RWPE1 (cell line): ENCODE measurements around the gene ZNF48.
A peak's percentile ranks its signal among the peaks of the same experiment; 100 is the strongest.

ENCODE experiments used
- CTCF ChIA-PET: fragments of 350-600 bp; sonication (Branson Sonifier 250); formaldehyde crosslinking; extraction: SDS; loops from one replicate; lab custom pipeline; 2021; lab: Yijun Ruan, JAX
- POLR2A ChIA-PET: fragments of 400-600 bp; formaldehyde crosslinking; extraction: SDS; loops from one replicate; lab custom pipeline; 2020; ENCODE audit warnings: antibody characterized with exemption; ENCODE audit not compliant: low non-redundant PET; lab: Yijun Ruan, JAX
- DNase-seq: peaks from one replicate; pipeline ENCODE4 v3.0.0; 2012; ENCODE audit warnings: low spot score
- H3K27ac ChIP-seq: fragments of 450-650 bp; 2 replicates; pipeline ENCODE4 v1.5.1; 2017
- TF ChIP-seq, protein P1 (sequence below): fragments of 450-650 bp; conservative IDR thresholded peaks from 2 replicates; pipeline ENCODE4 v1.5.1; 2017; ENCODE audit warnings: low read depth, mild to moderate bottlenecking

The ZNF48 gene

DNA sequence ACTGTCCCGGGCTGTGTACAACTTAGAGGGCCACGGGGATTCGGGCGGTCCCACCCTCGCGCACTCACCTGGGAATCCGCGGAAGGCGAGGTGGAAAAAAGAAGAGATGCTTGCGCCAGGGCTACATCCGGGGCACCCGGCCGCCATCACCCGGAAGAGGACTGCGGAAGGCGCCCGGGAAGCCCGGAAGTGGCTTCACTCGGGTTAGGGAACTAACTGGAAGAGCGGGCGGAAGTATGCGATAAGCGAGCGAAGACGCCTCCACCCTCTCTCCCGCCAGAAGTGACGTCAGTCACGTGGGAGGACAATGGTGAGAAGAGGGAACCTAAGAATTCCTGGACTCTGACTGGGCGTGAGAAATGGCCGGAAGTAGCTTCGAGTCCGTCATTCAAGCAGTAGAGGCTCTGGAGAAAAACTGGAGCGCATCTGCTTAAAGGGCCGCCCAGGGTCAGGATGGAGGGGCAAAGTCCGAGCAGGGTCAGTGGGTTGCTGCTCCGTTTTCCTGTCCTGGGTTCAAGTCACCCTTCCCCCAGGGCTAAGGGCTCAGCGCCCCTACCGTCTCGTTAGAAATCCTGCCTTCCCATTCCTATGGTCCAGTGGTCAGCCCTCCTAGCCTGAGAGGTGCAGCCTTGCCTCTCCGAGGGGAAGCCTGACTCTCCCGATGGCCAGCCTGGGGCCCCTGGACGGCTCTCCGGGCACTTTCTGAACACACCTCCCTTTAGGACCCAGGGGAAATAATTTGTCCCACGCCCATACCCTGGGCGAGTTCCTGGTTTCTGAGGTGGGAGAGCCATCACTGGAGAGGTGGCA is 39.9 kb upstream of the ZNF48 start, which contains the start of gene CD2BP2:
Gene CD2BP2 (minus strand): TSS at position 165 of the 810 bp plus-strand sequence. CDS start 627 bp downstream, outside the sequence.
- peak within 1 kb of the TSS; percentile 95 for H3K27ac ChIP-seq
- ChIA-PET CTCF (interaction anchor here (0.5 to 1.3 kb wide), 3 partner anchors 10 to 282 kb away, joined by 3 to 8 read pairs (median 3); no protein-coding TSS in a partner anchor), POLR2A (interaction anchor here (0.6 to 1.3 kb wide), 2 partner anchors 11 to 20 kb away, joined by 4 read pairs; no protein-coding TSS in a partner anchor)
- DNase-seq = peak; percentile 94
- TF ChIP-seq, protein P1, sequence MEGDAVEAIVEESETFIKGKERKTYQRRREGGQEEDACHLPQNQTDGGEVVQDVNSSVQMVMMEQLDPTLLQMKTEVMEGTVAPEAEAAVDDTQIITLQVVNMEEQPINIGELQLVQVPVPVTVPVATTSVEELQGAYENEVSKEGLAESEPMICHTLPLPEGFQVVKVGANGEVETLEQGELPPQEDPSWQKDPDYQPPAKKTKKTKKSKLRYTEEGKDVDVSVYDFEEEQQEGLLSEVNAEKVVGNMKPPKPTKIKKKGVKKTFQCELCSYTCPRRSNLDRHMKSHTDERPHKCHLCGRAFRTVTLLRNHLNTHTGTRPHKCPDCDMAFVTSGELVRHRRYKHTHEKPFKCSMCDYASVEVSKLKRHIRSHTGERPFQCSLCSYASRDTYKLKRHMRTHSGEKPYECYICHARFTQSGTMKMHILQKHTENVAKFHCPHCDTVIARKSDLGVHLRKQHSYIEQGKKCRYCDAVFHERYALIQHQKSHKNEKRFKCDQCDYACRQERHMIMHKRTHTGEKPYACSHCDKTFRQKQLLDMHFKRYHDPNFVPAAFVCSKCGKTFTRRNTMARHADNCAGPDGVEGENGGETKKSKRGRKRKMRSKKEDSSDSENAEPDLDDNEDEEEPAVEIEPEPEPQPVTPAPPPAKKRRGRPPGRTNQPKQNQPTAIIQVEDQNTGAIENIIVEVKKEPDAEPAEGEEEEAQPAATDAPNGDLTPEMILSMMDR = no peak

DNA sequence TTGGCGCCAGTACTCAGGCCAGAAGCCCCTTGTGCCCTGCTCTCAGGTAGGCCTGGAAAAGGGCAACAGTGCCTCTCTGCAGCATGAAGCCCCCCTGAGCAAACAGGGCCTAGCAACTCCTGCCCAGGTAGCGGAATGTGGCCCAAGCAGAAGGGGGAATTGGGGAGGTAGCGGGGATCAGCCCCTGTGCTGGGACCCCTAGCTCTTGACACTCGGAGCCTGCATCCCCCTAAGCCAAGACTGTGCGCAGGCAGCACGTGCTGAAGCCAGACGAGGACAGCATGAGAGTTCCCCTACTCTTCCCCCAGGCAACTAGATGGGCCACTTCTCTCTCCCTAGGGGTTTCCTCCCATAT is 39.3 kb upstream of the ZNF48 start:
- POLR2A ChIA-PET = interaction anchor here (0.6 kb wide), 1 partner anchor 11 kb away, joined by 4 read pairs; no protein-coding TSS in a partner anchor
- H3K27ac ChIP-seq = peak overlapping the region; percentile 95
- CTCF ChIA-PET = interaction anchor here (0.9 kb wide), 1 partner anchor 54 kb away, joined by 6 read pairs; no protein-coding TSS in a partner anchor

GRCh38 chr16:30356401-30357084 is 38.7 kb upstream of the ZNF48 start:
- H3K27ac ChIP-seq = peak overlapping the region; percentile 95
- POLR2A ChIA-PET = no interaction called here
- TF ChIP-seq, protein P1 = no peak
- CTCF ChIA-PET = interaction anchor here (0.9 kb wide), 1 partner anchor 53 kb away, joined by 6 read pairs; no protein-coding TSS in a partner anchor
- DNase-seq = no peak

More for the DNA sequence above, 39.3 kb upstream of the ZNF48 start:
- TF ChIP-seq, protein P1 = no peak
- DNase-seq = no peak

DNA sequence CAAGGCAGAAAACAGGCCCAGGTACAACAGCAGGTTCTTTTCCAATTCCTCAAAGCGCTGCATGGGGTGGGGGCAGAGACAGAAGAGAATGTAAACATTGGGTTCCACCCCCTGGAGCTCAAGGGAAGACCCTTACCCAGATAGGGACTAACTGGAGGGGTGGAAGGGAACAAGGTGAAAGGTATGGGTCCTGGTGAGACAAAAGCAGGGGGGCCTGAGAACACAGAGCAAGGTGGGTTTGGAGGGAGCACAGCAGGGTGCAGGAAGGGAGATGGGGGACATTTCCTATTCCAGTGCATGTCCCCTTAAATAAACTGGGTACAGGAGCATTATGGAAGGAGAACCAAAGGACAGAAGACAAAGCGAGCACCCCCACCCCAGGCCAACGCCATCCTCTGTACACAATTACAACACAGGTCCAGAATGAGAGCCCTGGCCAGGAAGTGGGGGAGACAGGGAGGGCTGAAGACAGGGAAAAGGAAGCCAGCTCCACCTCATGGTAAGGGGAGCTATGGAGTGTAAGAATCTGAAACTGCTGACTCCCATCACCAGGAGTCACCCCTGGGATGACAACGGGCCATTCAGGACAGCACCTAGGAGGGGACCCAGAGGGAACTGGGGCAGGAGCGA is 38.0 kb upstream of the ZNF48 start:
- ChIA-PET CTCF (interaction anchor here (0.9 kb wide), 1 partner anchor 52 kb away, joined by 6 read pairs; no protein-coding TSS in a partner anchor), POLR2A (no interaction called here)
- H3K27ac ChIP-seq = peak overlapping the region; percentile 95
- DNase-seq = no peak
- TF ChIP-seq, protein P1 = no peak

- DNase-seq = no peak
- CTCF ChIA-PET = interaction anchor here (0.6 kb wide), 1 partner anchor 285 kb away, joined by 4 read pairs; no protein-coding TSS in a partner anchor
- POLR2A ChIA-PET = no interaction called here
- TF ChIP-seq, protein P1 = no peak
- peak overlapping the region; percentile 95 for H3K27ac ChIP-seq
Measured at GRCh38 chr16:30357715-30358576, 37.3 kb upstream of the ZNF48 start.
